SK-MEL-5 (cell line): ENCODE results near the gene HHAT. TPM values are rescaled to one million over a fixed set of nuclear protein-coding genes. Genes with fewer than 3 reads are reported as not detected.
"Not testable (repeated sequence)": the region's sequence is repeated elsewhere in the genome, so short reads cannot be mapped to it uniquely, and the experiment has no call there.

Experiments used
- DNase-seq: peaks from one replicate; pipeline ENCODE4 v3.0.0-alpha.2; 2016; ENCODE audit warnings: low read depth, low spot score
- in situ Hi-C: cut with HindIII; loops from 2 replicates; pipeline ENCODE4 v1.10.0; 2016; ENCODE audit warnings: low sequenced_read_pairs, high pct_unique_total_duplicates, low pct_unique_long_range_greater_than_20kb
- total RNA-seq: library from RNA; depleted of rRNA; stranded (reverse); fragments of >200 nt; shearing (Covaris generic); gene quantifications from 2 replicates; pipeline ENCODE4 v1.2.3, GENCODE V29; 2014

HHAT gene
- total RNA-seq, 1 experiment from 2014 or later, result 29.4 TPM

GRCh38 chr1:210340841-210341240, 12.1 kb downstream of the HHAT start:
- no peak for DNase-seq
- in situ Hi-C loops, result no loop called here

DNA sequence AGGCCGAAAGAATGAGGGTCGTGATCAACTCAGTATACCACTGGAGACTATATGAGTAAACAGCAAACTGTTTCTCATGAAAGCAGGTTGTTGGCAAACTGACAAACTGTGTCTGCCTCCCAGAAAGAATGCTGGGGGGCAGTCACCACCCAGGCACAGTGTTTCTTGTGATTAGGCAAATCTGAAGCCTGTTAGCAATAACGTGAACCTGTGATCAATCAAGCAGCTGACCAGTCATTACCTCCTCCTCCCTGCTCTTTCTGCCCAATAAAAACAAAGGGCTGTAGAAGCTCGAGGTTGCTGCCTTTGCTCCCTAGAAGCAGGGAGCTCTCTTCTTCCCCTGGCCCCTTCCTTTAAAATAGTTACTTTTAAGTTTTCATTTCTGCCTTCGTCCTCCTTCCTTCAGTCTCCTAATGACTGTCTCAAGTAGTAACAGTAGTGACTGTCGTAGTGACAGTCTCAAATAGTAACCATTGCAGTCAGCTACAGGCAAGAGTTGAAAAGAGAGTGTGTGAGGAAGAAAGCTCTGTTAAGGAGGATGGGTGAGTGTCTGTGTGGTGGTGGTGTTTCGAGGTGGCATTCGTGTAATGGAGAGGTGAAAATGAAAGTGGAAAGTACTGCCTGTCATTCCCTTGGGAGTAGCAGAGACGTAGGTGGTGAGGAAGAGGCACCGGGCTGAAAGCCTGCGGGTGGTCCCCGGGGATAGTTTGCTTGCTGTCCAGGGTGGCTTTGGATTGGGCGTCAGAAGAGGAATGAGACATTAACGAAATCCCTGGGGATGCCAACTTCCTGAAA, 14.5 kb downstream of the HHAT start:
- peak; percentile 75 for DNase-seq
- in situ Hi-C loops, result no loop called here

DNA sequence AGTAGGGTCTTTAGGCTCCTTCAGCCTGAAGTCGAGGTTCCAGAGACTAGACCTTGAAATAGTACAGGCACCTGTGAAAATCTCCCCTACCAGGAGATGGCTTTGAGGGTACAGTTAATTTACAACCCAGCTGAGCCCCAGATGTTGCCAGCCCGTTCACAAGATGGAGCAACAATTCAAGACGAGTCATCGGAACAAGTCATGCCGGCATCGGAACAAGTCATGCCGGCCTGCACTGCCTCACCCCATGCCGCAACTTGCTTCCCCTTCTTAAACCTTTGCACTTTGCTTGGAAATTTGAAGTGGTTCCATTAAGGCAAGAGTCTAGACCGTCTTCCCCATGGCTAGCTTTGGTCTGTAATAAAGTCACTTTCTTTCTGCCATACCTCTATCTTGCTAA, 16.0 kb downstream of the HHAT start:
- DNase-seq, result no peak

GRCh38 chr1:210347112-210347511, 18.4 kb downstream of the HHAT start:
- no peak for DNase-seq
- in situ Hi-C loops, result no loop called here

More for the DNA sequence above, 16.0 kb downstream of the HHAT start:
- in situ Hi-C loops, result no loop called here

DNA sequence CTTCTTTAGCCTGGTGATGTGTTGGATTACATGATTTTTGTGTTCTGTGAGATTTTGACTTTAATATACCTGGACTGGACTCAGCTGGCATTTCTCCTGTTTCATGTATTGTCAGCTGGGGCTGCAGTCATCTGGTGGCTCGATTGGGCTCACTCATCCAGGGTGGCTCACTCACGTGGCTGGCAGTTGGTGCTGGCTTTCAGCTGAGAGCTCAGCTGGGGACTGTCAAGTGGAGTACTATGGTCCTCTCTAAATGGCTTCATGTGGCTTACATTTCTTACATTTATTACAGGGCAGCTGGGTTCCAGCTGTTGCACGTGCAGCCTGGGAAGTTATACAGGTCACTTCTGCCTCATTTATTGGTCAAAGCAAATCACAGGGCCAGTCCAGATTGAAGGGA, 22.8 kb downstream of the HHAT start:
- in situ Hi-C loops, result no loop called here
- DNase-seq, result no peak

DNA sequence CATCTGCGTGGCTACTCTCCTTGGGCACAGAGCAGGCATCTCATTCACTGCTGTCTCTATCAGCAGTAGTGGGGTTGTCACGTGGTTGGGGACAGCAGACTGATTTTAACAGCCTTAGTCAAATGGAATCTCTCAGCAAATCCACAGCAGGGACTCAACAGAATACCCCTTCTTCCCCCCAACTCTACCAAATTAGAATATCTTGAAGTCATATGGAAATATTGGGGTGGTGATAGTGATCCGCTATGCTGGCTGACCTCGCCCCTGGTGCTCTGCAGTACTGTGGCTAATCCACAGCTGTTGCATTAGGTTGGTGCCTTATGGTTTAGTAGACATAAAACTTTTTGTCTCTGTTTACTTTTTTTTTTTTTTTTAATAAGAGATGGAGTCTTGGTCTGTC, 23.9 kb downstream of the HHAT start:
- in situ Hi-C loops, result no loop called here
- no peak for DNase-seq

DNA sequence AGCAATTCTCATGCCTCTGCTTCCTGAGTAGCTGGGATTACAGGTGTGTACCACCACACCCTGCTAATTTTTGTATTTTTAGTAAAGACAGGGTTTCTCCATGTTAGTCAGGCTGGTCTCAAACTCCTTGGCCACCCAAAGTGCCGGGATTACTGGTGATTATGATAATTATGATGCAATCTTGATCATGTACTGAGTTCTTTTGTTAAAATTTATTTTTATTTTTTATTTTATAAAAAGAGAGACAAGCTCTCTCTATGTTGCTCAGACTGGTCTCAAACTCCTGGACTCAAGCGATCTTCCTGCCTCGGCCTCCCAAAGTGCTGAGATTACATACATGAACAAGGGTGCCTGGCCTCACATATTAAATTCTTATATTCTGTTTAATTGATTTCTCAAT, 25.6 kb downstream of the HHAT start:
- DNase-seq, in situ Hi-C loops: not testable (repeated sequence)

GRCh38 chr1:210358626-210359025, 29.9 kb downstream of the HHAT start:
- in situ Hi-C loops, result no loop called here
- DNase-seq, result no peak

DNA sequence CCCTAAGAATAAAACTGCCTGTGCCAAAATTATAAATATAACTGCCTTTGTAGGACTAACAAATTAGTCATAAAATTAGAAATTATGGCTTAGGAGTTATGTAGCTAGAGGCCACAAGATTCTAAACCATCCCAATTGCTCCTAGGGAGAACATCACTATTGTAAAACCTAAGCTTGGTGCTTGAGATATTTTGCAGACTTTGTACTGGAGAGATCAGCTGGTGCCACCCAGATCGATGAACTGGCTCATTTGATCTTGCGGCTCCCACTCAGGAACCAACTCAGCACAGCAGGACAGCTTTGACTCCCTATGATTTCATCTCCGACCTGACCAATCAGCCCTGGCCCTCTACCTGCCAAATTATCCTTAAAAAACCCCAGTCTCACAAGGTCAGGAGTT, 30.6 kb downstream of the HHAT start:
- in situ Hi-C loops, result no loop called here

DNA sequence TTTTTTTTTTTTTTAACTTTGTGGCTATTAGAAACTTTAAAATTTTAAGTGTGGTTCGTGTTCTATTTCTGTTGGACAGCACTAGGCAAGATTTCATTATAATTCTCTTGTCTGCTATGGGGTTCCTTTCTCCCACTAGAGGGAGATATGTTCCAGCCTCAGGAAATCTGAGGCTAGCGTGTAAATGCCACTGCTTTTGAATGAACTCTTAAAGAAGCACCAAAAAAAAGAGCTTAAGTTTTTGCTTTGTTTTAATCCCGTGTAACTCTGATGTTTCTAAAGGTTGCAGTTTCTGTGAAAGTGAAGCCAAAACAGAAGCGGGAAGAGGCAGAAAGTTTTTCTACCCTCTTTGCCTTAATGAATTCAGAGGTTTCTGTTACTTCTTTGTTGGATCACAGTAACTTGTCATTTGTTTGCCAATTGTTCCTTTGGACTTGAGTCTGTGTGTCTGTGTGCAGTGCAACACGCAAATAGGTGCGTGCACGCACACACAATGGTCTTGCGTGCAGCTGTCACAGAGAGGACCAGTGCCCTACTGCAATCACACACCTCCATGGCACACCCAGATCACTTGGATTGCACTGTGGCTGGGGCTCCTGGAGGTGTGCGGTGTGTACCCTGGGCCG, 32.3 kb downstream of the HHAT start:
- peak; percentile 68 for DNase-seq
- in situ Hi-C loops, result no loop called here

More for the DNA sequence above, 30.6 kb downstream of the HHAT start:
- DNase-seq, result no peak

GRCh38 chr1:210361665-210362064, 33.0 kb downstream of the HHAT start:
- no peak for DNase-seq
- in situ Hi-C loops, result no loop called here

DNA sequence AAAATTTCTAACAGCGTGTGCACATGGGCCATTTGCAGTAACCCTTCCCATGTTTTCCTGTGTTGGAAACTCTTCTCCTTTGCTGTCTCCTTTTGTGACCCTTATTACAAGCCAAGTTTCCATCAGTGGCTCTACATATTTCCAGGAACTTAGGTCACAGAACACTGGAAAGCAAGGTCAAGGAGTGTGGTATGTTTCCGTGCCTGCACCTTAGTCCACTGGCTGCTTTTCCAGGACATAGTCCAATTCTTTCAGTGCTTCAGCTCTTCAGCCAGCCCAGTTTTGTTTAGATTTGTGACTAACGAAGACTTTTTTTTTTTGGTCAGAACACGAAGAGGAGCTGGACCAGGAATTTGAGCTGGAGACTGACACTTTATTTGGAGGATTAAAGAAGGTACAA, 33.8 kb downstream of the HHAT start:
- DNase-seq, result no peak
- in situ Hi-C loops, result no loop called here

DNA sequence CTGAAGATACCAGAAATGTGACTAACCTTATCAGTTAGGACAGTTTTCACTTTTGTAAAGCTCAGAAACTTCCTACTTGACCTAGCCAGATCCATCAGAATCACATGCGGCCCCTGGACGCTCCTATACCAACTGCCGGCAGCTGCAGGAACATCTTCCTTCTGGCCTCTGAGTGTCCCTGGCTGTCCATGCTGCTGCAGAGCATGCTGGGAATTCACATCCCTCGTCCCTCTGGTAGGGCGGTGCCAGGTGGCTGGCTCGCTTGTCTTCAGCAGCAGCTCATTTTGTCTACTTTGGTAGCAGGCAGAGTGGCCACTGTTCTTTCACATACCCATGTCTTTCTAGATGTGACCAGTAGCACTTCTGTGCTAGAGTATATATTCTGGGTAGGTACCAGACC, 34.4 kb downstream of the HHAT start:
- in situ Hi-C loops, result no loop called here
- DNase-seq, result no peak

- DNase-seq, result peak; percentile 33
- in situ Hi-C loops, result no loop called here
Observed at GRCh38 chr1:210364479-210364878, 35.8 kb downstream of the HHAT start.

GRCh38 chr1:210366767-210367166, 38.1 kb downstream of the HHAT start:
- DNase-seq, result no peak
- in situ Hi-C loops, result no loop called here

DNA sequence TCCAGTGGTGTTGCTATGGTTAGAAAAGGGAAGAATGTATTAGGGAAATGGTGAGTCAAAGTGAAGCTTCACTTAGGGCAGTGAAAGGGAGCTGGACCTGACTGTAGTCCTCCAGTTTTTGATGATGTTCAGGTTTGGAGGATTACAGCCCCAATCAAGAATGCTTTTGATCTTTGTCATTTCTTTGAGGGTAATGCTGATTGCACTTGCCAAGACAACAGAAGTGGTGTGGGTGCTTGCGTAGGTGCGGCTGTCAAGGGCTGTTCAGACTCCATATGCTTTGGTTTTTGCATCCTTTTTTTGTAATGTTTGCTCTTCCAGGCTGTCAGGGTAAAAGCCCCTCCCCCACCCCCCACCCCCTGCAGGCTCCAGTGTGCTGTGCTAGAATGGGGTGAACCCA, 38.9 kb downstream of the HHAT start:
- no peak for DNase-seq
- in situ Hi-C loops, result no loop called here

GRCh38 chr1:210369425-210369824, 40.7 kb downstream of the HHAT start:
- no peak for DNase-seq
- in situ Hi-C loops, result no loop called here

GRCh38 chr1:210371916-210372315, 43.2 kb downstream of the HHAT start:
- in situ Hi-C loops, result no loop called here
- DNase-seq, result peak; percentile 3

DNA sequence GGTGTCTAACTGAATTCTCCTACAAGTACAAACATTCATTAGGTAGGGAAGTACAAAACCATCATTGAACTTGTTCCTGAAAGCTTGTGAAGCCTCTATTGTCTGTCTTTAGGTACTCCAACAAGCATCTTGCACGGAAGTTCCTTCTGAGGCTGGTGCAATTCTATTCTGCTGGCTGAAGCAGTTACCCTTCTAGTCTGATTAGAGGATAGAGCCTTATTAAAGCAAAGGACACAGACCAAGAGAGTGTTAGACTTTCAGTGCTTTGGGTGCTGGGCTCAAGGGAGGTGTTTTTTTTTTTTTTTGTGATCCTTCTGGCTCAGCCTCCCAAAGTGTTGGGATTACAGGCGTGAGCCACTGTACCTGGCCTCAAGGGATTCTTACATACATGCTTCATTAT, 43.8 kb downstream of the HHAT start:
- DNase-seq, result peak; percentile 49
- in situ Hi-C loops, result no loop called here
